HG03060 (cell line): ENCODE results near the gene PLXNA1.

Experiments used
- ATAC-seq: cut with Tn5 transposase; IDR thresholded peaks from one replicate; pipeline ENCODE4 v1.9.1; 2021; ENCODE audit warnings: low read depth, moderate number of reproducible peaks; ENCODE audit not compliant: unreplicated experiment

The PLXNA1 gene

DNA sequence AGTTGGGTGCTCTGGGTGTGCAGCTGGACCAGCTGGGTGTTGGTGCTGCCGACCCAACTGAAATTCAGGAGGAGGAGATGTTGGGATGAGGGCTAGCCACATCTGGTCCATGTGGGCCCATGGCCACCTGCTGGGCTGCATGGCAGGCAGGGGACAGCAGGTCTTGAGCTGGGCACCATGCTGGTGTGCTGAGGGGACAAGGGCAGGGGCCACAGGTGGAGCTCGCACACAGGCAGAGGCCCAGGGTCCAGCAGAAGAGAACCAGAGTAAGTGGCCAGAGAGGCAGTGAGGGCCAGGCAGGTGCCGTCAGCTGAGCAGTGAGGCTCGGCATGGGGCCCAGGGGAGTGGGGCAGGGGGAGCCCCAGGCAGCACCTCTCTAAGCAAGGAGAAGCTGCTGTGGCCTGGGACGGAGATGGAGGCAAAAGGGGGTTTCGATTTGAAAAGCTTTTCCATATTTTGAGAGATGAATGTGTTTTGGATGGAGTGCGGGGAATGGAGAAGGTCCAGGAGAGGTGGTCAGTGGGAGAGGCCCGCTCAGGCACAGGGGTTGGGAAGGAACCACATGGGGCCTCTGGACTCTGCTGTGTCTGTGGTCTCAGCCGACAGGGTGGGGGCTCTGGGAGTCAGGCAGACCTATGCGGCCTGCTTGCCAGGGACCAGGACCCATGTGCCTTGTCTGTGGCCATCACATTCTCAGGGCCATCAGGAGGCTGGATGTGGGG lies 30.5 kb upstream of the PLXNA1 start:
- ATAC-seq = no peak

- no peak for ATAC-seq
Observed at GRCh38 chr3:126952983-126953660, 29.8 kb upstream of the PLXNA1 start.

DNA sequence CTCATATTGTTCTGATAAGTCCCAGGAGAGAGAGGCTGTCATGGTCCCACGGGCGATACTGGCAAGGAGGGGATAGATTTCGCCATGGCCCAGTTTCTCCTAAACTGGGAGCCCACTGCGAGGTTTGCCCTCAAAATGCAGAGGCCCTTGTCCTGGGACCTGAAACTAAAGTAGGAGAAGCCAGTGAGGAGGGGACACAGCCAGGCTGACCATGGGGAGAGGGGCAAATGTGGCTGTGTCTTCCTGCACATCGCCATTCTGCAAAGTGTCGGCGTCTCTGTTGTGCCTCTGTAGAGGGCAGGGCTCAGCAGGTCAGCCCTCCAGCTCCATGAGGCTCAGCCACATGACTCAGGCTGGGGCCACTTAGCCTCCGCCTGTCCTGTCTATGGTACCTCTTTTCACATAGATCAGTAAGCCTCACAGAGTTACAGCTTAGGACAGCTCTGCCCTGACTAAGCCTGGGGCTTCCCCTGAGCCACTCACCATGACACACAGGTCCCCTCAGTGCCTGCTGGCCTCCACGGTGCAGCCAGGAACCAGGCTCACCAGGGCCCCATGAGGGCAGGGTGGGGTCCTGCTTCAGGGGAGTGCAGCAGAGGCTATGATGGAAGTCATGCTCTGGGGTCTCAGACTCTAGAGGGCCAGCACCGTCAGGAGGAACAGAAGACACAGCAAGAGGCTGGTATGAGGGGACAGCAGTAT lies 28.6 kb upstream of the PLXNA1 start:
- no peak for ATAC-seq

DNA sequence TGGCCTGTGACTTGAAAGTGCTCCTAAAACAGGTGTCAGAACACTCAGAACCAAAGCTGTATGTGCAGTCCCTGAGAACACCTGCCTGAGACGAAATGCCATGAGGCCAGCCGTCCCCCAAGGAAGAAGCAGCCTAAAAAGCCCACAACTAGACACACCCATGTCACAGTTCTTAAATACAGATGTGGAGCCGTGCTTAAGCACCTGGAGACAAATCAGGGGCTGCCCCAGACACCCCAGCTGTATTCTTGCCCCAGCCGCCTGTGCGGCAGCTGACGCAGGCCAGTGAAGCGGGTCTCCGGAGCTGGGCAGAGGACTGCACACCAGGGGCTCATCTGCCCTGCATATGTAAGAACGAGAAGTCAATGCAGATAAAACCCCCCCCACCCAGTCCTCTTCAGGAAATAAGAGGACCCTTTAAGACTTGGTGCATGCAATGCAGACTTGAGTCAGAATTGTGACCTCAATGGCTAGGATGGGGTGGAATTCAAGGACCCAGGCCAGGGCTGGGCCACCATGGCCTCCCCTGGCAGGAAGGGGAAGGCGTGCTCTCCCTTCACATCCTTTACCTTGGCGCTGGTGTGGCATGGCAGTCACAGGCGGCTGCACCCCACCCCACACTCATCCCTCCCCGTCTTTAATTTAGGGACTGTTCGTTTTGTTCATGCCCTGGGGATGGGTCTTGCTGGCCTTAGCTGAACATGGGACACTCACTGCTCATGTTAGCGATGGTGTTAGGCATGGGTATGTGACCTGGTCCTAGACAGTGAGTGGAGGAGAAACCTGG lies 27.7 kb upstream of the PLXNA1 start:
- ATAC-seq = no peak

DNA sequence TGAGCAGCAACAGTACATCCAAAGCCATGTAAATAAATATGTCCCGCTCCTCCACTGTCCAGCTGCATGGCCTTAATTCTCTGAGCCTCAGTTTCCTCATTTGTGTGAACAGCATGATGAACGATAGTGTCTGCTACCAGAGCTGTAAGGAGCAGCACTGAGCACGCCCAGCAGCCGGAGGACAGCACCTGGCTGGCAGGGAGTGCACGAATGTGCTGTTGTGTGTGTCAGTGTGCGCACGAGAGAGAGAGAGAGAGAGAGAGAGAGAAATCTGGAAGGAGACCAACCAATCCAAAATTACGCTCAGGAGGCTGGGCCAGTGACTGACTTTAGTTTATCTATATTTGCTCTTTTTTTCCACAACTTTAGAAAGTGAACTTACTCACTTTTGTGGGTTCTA lies 26.6 kb upstream of the PLXNA1 start:
- ATAC-seq = no peak

DNA sequence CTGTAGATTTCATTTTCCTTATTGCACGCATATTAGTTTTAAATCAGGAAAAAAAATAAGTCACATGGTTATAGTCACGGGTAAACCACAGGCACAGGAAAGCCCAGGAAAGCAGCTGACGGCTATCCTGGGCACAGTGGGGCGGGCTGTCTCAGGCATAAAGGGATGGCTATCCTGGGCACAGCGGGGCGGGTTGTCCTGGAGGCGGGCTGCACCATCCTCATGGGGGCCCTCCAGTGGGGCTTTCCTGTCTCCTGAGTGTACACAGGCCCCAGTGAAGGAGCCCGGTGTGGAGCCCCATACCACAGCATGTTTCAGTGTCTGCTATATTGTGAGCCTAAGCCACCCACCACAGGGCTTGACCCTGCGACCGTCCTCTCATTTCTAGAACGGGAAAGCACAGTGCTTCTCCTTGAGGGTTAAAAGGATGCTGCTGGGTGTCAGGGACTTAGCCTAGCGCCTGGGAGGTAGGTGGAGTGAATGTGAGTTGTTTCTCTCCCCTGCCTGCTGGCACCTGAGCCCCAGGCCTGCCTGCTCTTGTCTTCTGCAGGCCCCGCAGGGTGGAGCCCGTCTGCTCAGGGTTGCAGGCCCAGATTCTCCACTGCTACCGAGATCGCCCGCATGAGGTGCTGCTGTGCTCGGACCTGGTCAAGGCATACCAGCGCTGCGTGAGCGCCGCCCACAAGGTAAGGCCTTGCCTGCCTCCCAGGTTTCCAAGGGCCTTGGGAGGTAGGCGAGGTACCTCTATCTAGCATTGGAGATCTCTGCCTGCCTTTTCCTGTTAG lies 25.9 kb upstream of the PLXNA1 start:
- no peak for ATAC-seq

- no peak for ATAC-seq
Observed at GRCh38 chr3:126957776-126958637, 24.9 kb upstream of the PLXNA1 start.

- no peak for ATAC-seq
Observed at GRCh38 chr3:126958638-126959085, 24.3 kb upstream of the PLXNA1 start.

DNA sequence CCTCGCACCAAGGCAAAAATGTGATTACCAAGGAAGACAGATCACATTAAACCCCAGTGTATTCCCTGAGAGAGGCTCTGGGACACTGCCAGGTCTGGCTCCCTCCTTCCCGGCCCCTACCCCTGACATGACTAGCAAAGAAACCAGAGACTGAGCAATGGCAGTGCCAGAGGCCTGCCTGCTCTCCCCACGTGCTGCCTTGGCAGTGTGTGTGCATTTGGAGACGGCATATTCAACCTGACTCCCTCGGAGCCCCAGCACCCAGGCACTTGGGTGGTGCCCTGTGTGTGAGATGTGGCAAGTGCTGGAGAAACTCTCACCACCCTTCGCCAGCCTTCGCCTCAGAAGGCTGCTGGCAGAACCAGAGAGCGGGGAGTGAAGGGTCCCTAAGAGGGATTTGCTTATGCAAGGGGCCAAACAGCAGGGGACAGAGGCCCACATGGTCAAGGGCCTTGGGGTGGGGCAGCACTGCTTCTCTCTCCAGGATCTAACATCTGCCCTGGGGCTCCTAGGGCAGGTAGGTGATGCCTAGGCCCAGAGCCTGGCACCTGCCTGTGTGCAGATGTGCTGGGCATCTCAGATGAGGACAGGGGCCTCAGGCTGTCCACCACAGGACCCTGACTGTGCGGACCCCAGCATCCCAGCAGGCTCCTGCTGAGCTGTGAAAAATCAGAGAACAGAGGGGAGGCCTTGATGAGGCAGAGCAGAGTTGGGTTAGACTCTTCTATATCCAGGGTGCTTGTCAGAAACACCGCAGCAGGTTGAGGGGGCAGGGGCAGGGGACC lies 23.6 kb upstream of the PLXNA1 start:
- ATAC-seq = no peak

- no peak for ATAC-seq
Observed at GRCh38 chr3:126959921-126960603, 22.9 kb upstream of the PLXNA1 start.

GRCh38 chr3:126960604-126960995 lies 22.3 kb upstream of the PLXNA1 start:
- ATAC-seq = no peak

- no peak for ATAC-seq
Observed at GRCh38 chr3:126961191-126961790, 21.6 kb upstream of the PLXNA1 start.

GRCh38 chr3:126961791-126962461 lies 21.0 kb upstream of the PLXNA1 start:
- no peak for ATAC-seq

DNA sequence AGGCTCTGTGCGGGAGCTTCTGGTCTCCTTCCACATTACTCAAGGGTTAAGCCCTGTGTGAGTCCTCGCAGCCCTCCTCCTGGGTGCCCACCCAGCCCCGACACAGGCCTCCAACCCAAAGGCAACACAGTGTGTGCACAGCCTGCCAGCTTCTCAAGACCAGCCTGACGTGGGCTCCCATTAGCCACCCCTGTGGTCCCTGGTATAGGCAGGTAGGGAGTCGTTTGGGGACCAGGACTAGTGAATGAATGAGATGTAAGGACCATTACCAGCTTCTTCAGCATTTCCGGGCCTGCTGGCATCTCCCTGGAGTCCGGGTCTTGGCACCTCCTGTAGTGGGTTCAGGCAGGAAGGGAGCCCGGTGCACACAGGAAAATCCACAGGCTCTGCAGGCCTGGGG lies 20.2 kb upstream of the PLXNA1 start:
- no peak for ATAC-seq

- ATAC-seq = no peak
Observed at GRCh38 chr3:126963261-126964190, 19.4 kb upstream of the PLXNA1 start.

GRCh38 chr3:126964261-126964660 lies 18.7 kb upstream of the PLXNA1 start:
- ATAC-seq = no peak
